Measurements from ENCODE around the gene AADAT. TPM values are rescaled to one million over a fixed set of nuclear protein-coding genes. Genes with fewer than 3 reads are reported as not detected.

The AADAT gene
- total RNA-seq, 2 experiments from 2014 or later: not detected

DNA sequence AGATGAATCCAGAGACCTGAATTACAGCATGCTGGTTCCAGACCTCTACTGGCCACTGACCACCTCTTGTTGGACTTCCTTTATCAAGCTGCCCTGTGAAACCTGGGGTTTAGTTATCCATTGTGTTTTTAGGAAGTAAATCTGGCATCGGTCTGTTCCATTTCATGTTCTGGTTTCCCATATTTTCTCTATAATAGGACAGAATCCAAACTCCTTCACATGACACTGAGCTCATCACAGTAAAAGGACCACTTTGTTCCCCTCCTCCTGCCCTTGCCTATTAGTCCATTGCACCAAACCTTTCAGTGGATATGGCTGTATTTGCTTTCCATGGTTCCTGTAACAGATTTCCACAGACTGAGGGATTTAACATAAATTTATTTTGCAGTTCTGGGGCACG is 67.5 kb downstream of the AADAT start:
- peaks cover 2% of the 10 kb centered on the region for H3K4me1 Mint-ChIP-seq (ENCODE audit: low read depth)
- H3K4me3 Mint-ChIP-seq: no peak overlapping the region
- no peaks in the 10 kb centered on the region for H3K9me3 Mint-ChIP-seq
- intact Hi-C loops (cut with micrococcal nuclease): no loop called here
- no peak overlapping the region for H3K27ac Mint-ChIP-seq
- CTCF ChIA-PET: no interaction called here
- peaks cover 3% of the 10 kb centered on the region for H3K27me3 Mint-ChIP-seq
- POLR2A ChIA-PET: no interaction called here
- no peak for DNase-seq
- no peaks in the 10 kb centered on the region for H3K36me3 Mint-ChIP-seq

DNA sequence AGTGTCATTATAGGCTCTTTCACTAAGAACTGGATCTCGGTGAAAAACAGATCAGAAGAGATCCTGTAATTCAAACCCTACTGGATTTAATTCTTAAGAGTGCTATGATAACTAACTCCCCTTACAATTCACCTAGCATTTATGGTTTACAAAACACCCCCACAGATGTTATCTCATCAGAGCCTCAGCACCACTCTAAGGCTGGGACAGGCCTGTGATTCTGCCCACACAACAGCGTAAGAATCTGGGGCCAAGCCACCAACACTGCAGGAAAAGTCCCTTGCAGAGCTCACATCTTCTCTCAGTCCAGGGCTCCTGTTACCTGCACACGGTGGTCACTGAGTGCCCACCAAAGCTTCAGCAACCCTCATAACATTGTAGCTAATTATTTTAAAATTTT is 72.5 kb downstream of the AADAT start:
- CTCF ChIA-PET: no interaction called here
- Mint-ChIP-seq H3K4me3 (no peak overlapping the region), H3K27me3 (no peaks in the 10 kb centered on the region), H3K27ac (no peak overlapping the region), H3K9me3 (no peaks in the 10 kb centered on the region), H3K4me1 (ENCODE audit: low read depth) (no peaks in the 10 kb centered on the region), H3K36me3 (no peaks in the 10 kb centered on the region)
- intact Hi-C loops (cut with micrococcal nuclease): no loop called here
- POLR2A ChIA-PET: no interaction called here
- DNase-seq: no peak

DNA sequence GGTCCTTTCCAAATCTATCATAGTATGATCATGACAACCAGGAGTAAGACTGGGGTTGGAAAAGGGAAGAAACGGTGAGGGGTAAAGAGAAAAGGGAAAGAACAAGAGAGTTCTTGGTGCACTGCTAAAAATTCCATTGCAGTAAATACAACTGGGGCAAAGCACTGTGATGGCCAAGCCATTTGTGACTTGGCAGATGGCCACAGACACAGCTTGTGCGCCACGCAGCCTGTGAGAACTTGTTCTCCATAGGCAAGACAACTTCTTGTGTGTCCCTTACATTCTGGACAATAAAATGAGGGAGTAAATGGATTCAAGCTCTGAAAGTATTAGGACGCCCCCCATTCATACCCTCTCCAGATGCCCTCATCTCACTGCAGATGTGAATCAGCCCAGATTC is 74.5 kb downstream of the AADAT start:
- Mint-ChIP-seq H3K36me3 (peaks cover 3% of the 10 kb centered on the region), H3K27me3 (no peaks in the 10 kb centered on the region), H3K27ac (no peak overlapping the region), H3K4me3 (no peak overlapping the region), H3K9me3 (no peaks in the 10 kb centered on the region), H3K4me1 (ENCODE audit: low read depth) (no peaks in the 10 kb centered on the region)
- CTCF ChIA-PET: no interaction called here
- POLR2A ChIA-PET: no interaction called here
- no peak for DNase-seq
- intact Hi-C loops (cut with micrococcal nuclease): no loop called here

GRCh38 chr4:170014359-170015011 is 75.3 kb downstream of the AADAT start:
- Mint-ChIP-seq H3K27me3 (no peaks in the 10 kb centered on the region), H3K4me1 (ENCODE audit: low read depth) (no peaks in the 10 kb centered on the region), H3K9me3 (no peaks in the 10 kb centered on the region), H3K36me3 (peaks cover 3% of the 10 kb centered on the region), H3K27ac (no peak overlapping the region), H3K4me3 (no peak overlapping the region)
- ChIA-PET POLR2A (no interaction called here), CTCF (no interaction called here)
- intact Hi-C loops (cut with micrococcal nuclease): no loop called here
- no peak for DNase-seq

DNA sequence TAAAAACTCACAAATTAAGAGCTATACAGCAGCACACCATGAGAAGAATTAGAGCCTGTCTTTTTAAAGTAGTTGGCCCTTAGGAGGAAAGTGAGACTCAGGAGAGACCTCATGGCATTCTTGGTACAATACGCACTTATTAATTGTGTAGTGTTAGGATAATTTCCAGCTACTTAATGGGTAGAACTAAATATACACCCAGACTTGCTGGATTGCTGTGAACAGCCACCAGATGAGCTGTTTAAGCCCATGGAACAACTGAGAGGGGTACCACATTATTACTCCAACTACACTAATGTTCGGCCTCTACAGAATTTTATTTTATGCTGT is 77.2 kb downstream of the AADAT start:
- DNase-seq: no peak
- H3K4me3 Mint-ChIP-seq: no peak overlapping the region

DNA sequence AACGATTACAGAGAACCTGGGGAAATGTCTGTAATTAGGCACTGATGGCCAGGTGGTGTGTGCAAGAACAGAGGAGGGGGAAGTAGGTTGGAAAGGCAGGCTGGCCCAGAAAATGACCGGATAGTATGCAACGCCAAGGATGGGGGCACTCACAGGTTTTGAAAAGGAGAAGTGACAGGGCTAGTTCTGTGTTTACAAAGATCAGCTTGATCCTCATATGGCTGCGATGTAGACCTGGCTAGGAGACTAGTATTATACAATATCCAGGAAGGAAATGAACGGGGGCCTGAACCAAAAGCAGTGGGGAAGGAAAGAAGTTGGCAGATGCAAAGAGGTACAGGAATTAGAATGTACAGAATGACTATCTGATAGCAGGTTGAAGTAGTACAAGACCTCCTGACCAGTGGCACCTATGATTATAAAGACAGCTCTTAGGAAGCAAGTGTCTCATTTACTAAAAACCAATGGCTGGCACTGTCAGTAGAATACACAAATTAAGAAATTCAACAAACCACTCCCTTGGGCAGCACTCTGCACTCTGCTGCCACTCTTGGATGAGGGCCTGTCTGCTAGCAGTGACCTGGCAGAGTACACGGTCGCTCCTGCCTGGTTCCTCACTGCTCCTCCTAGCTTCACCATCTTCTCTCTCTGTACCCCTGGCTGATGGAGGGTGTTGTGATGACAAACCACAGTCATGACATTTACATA is 77.7 kb downstream of the AADAT start:
- no peak overlapping the region for H3K27ac Mint-ChIP-seq
- no peaks in the 10 kb centered on the region for H3K4me1 Mint-ChIP-seq (ENCODE audit: low read depth)
- no peak overlapping the region for H3K4me3 Mint-ChIP-seq
- peaks cover 3% of the 10 kb centered on the region for H3K36me3 Mint-ChIP-seq
- H3K9me3 Mint-ChIP-seq: no peaks in the 10 kb centered on the region
- POLR2A ChIA-PET: no interaction called here
- intact Hi-C loops (cut with micrococcal nuclease): no loop called here
- CTCF ChIA-PET: no interaction called here
- no peak for DNase-seq
- H3K27me3 Mint-ChIP-seq: peaks cover 3% of the 10 kb centered on the region

More for the DNA sequence above, 77.2 kb downstream of the AADAT start:
- Mint-ChIP-seq H3K27ac (no peak overlapping the region), H3K27me3 (peaks cover 3% of the 10 kb centered on the region), H3K9me3 (no peaks in the 10 kb centered on the region), H3K4me1 (ENCODE audit: low read depth) (no peaks in the 10 kb centered on the region), H3K36me3 (peaks cover 3% of the 10 kb centered on the region)
- ChIA-PET CTCF (no interaction called here), POLR2A (no interaction called here)
- intact Hi-C loops (cut with micrococcal nuclease): no loop called here

Other genes starting within 250 kb of the AADAT start
- 1 to 10 TPM in 1 of 2 experiments, under 1 TPM in 1; 0.70 to 1.2 TPM for gene MFAP3L, start 63.6 kb downstream of the AADAT start, total RNA-seq